Measurements from ENCODE around the gene SLC7A7.
"Not testable (repeated sequence)": the region's sequence is repeated elsewhere in the genome, so short reads cannot be mapped to it uniquely, and the experiment has no call there.

Gene SLC7A7

DNA sequence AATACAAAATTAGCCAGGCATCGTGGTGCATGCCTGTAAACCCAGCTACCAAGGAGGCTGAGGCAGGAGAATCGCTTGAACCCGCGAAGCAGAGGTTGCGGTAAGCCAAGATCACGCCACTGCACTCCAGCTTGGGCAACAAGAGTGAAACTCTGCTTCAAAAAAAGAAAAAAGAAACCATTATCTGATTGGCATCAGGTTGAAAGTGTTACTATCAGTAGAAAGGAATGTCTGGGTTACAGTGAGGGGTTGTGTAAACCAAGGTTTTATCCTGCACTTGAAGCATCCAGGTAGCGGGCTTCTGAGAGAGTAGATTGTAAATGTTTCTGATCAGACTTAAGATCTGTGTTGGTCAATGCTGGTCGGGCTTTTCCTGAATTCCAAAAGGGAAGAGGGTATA, 62.8 kb downstream of the SLC7A7 start:
- DNase-seq (ENCODE audit: insufficient read length, low spot score) (no peak), FAIRE-seq (no peak)
- TF ChIP-seq POLR2A (IDR thresholded peaks at IDR 0.05; ENCODE audit: low read depth, low read length), result no peak

DNA sequence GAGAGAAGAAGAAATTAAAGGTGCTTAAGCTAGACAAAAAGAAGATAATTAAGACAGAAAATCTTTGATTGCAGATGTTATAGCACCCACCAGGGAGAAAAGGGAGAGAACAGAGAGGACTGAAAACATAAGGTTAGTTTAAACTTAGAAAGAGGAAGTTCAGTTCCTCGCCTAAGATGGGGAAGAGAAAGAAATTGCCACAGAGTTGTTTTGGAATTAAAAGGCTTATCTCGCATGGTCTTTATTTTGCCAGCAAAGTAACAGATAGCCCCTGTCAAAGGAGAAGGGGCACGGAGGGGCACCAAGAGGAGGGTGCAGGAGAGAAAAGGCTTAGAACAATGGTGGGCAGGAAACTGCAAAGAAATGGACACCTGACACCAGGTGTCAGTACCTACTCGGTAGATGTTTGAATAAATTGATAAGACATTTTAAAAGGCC, 66.6 kb downstream of the SLC7A7 start:
- FAIRE-seq, result no peak
- no peak for TF ChIP-seq POLR2A (IDR thresholded peaks at IDR 0.05; ENCODE audit: low read depth, low read length)
- DNase-seq (ENCODE audit: insufficient read length, low spot score), result no peak

DNA sequence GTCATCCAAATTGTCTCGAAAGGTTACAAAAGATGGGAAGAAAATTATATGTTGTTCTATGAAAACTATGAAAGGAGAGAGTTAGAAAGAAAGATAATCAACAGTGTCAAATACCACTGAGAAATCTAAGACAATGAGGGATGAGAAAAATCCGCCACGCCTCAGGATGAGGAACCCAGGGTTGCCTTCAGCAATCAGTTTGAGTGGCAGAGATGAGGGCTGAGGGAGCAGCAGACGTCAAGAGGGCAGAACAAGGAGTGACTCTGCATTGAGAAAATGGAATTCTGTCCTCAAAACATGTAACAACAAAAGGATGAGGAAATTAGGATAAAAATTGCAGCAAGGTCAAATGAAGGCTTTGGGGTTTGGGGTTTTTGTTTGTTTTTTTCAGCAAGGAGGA, 67.0 kb downstream of the SLC7A7 start:
- DNase-seq (ENCODE audit: insufficient read length, low spot score), result no peak
- FAIRE-seq, result no peak
- no peak for TF ChIP-seq POLR2A (IDR thresholded peaks at IDR 0.05; ENCODE audit: low read depth, low read length)

DNA sequence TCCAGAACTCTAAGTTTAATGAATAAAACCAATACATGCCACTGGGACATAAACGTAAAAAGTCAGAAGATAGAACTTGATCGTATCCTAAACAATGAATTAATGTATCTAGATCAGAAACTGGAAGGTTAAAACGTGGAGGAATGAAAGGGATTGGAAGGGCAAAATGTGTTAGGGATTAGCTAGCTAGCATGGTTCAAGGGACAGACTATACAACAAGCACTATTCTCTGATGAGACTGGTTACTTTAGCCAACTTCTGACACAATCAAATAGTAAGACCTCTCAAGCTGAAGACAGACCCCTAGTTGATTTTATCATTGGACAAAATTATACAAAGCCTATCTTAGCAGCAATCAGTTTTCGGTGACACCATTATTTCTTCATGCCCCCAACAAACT, 67.5 kb downstream of the SLC7A7 start:
- FAIRE-seq, result no peak

DNA sequence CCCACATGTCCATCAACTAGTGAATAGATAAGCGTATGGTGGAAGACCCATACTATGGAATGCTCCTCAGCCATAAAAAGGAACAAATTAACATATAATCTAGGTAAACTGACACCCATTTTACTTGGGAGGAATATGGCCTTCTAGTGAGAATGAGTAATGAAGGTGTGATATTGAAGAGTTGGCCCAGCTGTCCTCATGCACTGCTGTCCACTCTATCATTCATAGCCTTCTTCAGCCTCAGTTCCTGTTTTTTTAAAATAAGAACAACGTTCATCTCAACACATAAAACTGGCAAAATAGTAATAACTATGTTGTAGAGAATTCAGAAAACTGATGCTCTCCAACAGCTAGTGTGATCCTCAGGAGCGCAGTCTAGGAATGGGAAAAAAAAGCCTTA, 75.2 kb downstream of the SLC7A7 start:
- FAIRE-seq (no peak), DNase-seq (ENCODE audit: insufficient read length, low spot score) (no peak)
- no peak for TF ChIP-seq POLR2A (IDR thresholded peaks at IDR 0.05; ENCODE audit: low read depth, low read length)

More for the DNA sequence above, 67.5 kb downstream of the SLC7A7 start:
- no peak for DNase-seq (ENCODE audit: insufficient read length, low spot score)
- no peak for TF ChIP-seq POLR2A (IDR thresholded peaks at IDR 0.05; ENCODE audit: low read depth, low read length)

DNA sequence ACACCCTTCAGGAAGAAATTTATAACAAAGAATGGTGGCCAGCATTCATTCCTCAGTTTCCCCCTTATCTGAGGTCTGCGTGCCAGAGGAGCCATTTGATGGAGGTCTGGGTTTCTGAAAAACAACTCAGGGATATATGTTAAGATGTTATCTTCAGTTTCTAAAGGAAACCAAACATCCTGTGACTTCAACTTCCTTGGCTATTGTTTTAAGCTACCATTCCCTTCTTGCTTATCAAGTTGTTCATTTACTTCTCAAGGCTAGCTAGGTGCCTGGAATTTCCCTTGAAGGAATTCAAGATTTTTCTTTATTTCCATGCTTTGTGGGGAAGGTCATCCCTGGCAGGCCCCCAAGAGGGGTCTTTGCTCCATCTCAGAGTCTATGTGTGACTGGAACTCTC, 75.8 kb downstream of the SLC7A7 start:
- FAIRE-seq (no peak), DNase-seq (ENCODE audit: insufficient read length, low spot score) (no peak)
- no peak for TF ChIP-seq POLR2A (IDR thresholded peaks at IDR 0.05; ENCODE audit: low read depth, low read length)

DNA sequence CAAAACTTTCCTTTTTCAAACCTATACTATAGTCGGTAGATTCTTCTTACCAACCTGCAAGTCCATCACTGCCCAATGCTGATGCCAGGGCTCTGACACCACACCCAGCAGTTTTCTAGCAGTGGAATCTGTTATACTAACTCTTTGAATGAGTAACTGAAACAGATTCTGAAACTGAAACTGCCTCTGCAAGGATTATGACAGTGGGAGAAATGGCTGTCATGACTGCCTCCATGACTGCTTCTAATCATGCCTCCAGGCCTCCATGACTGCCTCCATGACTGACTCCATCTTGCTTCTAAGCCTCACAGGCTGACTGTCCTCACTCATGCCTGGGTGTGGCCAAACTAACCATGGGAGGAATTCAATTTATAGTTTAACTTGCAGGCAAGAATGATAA, 78.2 kb downstream of the SLC7A7 start:
- DNase-seq (ENCODE audit: insufficient read length, low spot score) (no peak), FAIRE-seq (no peak)
- no peak for TF ChIP-seq POLR2A (IDR thresholded peaks at IDR 0.05; ENCODE audit: low read depth, low read length)

DNA sequence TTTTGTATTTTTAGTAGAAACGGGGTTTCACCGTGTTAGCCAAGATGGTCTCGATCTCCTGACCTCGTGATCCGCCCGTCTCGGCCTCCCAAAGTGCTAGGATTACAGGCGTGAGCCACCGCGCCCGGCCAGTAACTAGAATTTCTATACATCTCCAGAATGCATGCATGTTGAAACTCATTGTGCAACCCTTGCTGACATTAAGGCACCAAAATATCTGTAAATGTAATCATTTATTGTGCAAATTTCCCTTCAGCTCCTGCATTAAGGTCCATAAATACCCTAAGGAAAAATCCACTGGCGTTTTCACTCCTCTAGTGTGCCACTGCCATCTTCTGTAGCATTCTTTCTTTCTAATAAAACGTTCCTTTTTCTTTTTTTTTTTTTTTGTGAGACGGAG, 78.9 kb downstream of the SLC7A7 start:
- FAIRE-seq; DNase-seq (ENCODE audit: insufficient read length, low spot score): not testable (repeated sequence)

DNA sequence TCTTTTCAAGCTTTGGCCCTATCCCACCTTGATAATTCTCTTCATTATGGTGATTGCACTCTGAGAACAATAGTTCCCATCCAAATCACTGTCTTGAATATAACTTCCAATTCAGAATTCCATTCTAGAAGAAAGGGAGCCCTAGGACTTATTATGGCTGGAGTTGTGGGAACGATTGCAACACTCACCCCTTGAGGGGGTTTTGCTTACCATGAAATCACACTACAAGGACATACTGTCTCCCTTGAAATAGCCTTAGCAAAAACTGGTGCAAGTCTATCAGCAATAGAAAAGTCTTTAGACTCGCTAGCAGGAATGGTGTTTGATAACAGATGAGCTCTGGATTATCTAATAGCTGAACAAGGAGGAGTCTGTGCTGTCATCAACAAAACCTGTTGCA, 80.1 kb downstream of the SLC7A7 start:
- DNase-seq (ENCODE audit: insufficient read length, low spot score) (no peak), FAIRE-seq (no peak)
- TF ChIP-seq POLR2A (IDR thresholded peaks at IDR 0.05; ENCODE audit: low read depth, low read length), result no peak

DNA sequence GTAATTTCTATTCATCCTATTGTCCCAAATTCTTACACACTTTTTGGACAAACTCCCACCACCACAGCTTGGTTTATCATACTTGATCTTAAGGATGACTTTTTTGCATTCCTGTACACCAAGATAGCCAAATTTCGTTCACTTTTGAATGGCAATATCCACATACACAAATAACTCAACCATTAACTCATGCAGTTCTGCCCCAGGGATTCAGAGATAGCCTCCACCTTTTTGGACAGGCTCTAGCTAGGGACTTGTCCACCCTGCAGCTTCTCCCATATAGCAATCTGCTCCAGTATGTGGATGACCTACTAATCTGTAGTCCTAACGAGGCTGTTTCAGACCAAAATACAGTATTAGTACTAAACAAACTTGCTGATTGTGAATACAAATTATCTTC, 81.4 kb downstream of the SLC7A7 start:
- DNase-seq (ENCODE audit: insufficient read length, low spot score) (no peak), FAIRE-seq (no peak)
- no peak for TF ChIP-seq POLR2A (IDR thresholded peaks at IDR 0.05; ENCODE audit: low read depth, low read length)

DNA sequence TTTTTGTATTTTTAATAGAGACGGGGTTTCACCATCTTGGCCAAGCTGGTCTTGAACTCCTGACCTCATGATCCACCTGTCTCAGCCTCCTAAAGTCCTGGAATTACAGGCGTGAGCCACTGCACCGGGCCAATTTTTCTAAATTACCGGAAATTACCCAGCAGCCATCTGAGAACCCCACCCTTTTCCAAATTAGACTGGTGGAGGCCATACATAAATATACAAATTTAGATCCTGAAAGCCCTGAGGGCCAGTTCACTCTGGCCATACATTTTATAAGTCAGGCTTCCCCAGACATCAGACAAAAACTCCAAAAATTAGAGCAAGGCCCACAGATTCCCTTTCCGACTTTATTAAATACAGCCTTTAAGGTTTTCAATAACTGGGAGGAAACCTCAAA, 83.2 kb downstream of the SLC7A7 start:
- FAIRE-seq; DNase-seq (ENCODE audit: insufficient read length, low spot score): not testable (repeated sequence)

DNA sequence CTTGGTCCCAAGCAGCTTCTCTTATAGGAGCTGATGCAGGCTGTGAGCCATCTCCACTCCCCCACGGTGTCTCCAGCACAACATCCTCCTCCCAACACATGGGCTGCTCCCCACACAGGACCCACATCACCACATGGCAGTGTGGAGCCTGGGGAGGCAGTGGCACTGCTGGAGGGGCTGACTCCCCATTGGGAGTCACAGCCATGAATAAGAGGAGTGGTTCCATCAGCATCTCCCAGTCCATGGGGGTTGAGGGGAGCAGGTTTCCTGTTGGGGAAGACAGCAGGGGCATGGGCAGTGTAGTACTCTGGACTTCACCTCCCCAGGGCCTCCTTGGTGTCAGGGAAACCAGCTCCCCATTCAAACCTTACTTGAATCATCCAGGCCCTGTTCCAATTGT, 89.2 kb downstream of the SLC7A7 start:
- no peak for FAIRE-seq
- no peak for TF ChIP-seq POLR2A (IDR thresholded peaks at IDR 0.05; ENCODE audit: low read depth, low read length)
- DNase-seq (ENCODE audit: insufficient read length, low spot score), result no peak

DNA sequence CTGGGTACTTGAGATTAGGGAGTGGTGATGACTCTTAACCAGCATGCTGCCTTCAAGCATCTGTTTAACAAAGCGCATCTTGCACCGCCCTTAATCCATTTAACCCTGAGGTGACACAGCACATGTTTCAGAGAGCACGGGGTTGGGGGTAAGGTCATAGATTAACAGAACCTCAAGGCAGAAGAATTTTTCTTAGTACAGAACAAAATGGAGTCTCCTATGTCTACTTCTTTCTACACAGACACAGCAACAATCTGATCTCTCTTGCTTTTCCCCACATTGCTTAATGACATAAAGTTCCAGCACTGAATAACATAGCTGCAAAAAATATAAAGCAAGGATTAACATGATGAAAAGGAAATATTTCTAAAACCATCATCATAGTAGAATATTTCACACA, 89.9 kb downstream of the SLC7A7 start:
- FAIRE-seq; DNase-seq (ENCODE audit: insufficient read length, low spot score): not testable (repeated sequence)

DNA sequence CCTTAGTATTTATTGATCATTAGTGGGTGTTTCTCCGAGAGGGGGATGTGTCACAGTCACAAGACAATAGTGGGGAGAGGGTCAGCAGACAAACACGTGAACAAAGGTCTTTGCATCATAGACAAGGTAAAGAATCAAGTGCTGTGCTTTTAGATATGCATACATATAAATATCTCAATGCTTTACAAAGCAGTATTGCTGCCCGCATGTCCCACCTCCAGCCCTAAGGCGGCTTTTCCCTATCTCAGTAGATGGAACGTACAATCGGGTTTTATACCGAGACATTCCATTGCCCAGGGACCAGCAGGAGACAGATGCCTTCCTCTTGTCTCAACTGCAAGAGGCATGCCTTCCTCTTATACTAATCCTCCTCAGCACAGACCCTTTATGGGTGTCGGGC, 90.4 kb downstream of the SLC7A7 start:
- FAIRE-seq; DNase-seq (ENCODE audit: insufficient read length, low spot score): not testable (repeated sequence)

DNA sequence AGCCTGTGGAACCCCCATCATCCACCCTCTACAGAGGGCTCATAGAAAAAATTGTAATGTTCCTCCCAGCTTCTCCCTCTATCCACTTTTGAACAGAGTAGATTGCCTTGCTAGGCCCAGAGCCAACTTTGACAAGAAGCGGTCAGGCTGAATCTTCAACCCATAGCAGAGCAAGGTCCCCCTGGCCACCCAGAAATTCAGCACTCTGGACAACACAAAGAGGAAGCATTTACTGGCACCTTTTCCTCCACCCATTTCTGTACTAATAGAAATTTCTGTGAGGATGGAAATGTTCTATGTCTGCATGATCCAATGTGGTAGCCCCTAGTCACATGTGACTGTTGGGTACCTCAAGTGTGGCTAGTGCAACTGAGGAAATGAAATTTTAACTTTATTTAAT, 91.4 kb downstream of the SLC7A7 start:
- DNase-seq (ENCODE audit: insufficient read length, low spot score) (no peak), FAIRE-seq (no peak)
- TF ChIP-seq POLR2A (IDR thresholded peaks at IDR 0.05; ENCODE audit: low read depth, low read length), result no peak

All from H54 (cell line).